Heart left ventricle (tissue), 13 donors: ENCODE results near the gene ATP11C.

Experiments used
- CTCF ChIP-seq, 12 donors: fragments of 200-600 bp; sonication (generic) in 4 of 12; IDR thresholded peaks; one replicate each; pipeline versions ENCODE4 v1.5.0 to v1.8.0; 2018 to 2022; ENCODE audit warnings: antibody characterized with exemption in 12 of 12, mild to moderate bottlenecking in 5 of 12
- POLR2A ChIP-seq, 2 donors: fragments of 450-650 bp; IDR thresholded peaks; one replicate each; pipeline ENCODE4 v1.6.1; 2017; ENCODE audit warnings: antibody characterized with exemption in 2 of 2, mild to moderate bottlenecking in 2 of 2, moderate library complexity in 2 of 2
- donor health status: ischemic (EF 13 %, LVEDD 7.1; RV severe dilation, severe dysfunction).
- donor health status: DM: no; HTN: yes; CAD: no.
- donor health status: DM: no; HTN: no; CAD: no.
- donor health status: ischemic (EF 25% LVEDD 6.9; RV normal size, moderate dysfunction).
- donor health status: ischemic (EF 25% LVEDD 5.7; RV mildly dilated, moderate dysfunction).
- donor health status: ischemic (EF 35%, LVEDD 5.7; RV mildly dilated, moderate dysfunction).
- donor health status: nonischemic (EF 11% LVEDD 7.7; RV severe dilation, severe dysfunction).
- donor health status: DM: yes; HTN: yes; CAD: no.
- donor health status: PGD.
- donor health status: ischemic (EF 29% LVEDD 5.4; RV normal size, mild dysfunction).
- donor health status: nonischemic (EF 23%, LVEDD 6.1; RV moderate dilation, normal function).

DNA sequence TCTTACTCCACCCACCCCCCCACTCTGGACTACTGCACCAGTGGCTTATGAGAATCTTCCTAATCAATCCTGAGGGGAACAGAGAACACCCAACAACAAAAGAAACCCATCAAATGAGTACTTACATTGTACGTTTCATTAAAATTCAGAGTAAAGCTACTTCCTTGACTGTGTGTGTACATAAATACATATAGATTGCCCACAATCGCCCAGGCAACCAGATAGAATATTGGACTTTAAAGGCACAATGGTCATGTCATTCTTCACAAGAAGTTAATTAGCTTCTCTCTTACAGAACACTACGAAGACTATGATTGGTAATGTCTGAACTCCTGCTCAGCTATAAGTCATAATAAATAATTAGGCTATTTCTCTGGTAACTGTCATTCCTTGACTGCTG, 12.2 kb upstream of the ATP11C start:
- TF ChIP-seq CTCF (IDR thresholded peaks at IDR 0.05) (no peak), POLR2A (IDR thresholded peaks at IDR 0.05) (no peak)
